Measurements from ENCODE around the gene SLC38A8. TPM values are rescaled to one million over a fixed set of nuclear protein-coding genes. Genes with fewer than 3 reads are reported as not detected.

SLC38A8 gene
- total RNA-seq, 1 donor from 2014 or later: not detected

Other genes starting within 250 kb of the SLC38A8 start
- 80.5 and 119 TPM in 2 replicates for gene HSBP1, start 234.8 kb downstream of the SLC38A8 start, total RNA-seq
- 2.9 TPM in 2 replicates for gene MLYCD, start 143.7 kb downstream of the SLC38A8 start, total RNA-seq
- 3.7 and 6.1 TPM in 2 replicates for gene OSGIN1, start 89.6 kb downstream of the SLC38A8 start, total RNA-seq
- gene NECAB2, start 74.6 kb downstream of the SLC38A8 start, total RNA-seq: 0.36 TPM in 1 of 2 replicates, not detected in the other
- 56.2 and 76.3 TPM in 2 replicates for gene MBTPS1, start 74.1 kb upstream of the SLC38A8 start, total RNA-seq
- gene HSDL1, start 102.4 kb upstream of the SLC38A8 start, total RNA-seq: 17.0 and 23.3 TPM in 2 replicates
- not detected in 2 replicates for gene DNAAF1, start 102.5 kb upstream of the SLC38A8 start, total RNA-seq
- gene TAF1C, start 144.3 kb upstream of the SLC38A8 start, total RNA-seq: 30.4 and 31.9 TPM in 2 replicates
- gene ADAD2, start 148.4 kb upstream of the SLC38A8 start, total RNA-seq: not detected in 2 replicates
- gene KCNG4, start 197.2 kb upstream of the SLC38A8 start, total RNA-seq: not detected in 2 replicates

Data from epithelial cell of proximal tubule (primary cell).